Activated CD4-positive, alpha-beta memory T cell treated with anti-CD3 and anti-CD28 coated beads for 36 hours (primary cell): Measurements from ENCODE around the gene TMPRSS11A. TPM values are rescaled to one million over a fixed set of nuclear protein-coding genes. Genes with fewer than 3 reads are reported as not detected.

Experiments used
- CTCF ChIA-PET: fragments of 350-600 bp; sonication (Branson Sonifier 250); formaldehyde crosslinking; loops from one replicate; lab custom pipeline; 2021; ENCODE audit warnings: antibody characterized with exemption, inconsistent platforms; lab: Charles Lee
- POLR2A ChIA-PET: fragments of 350-600 bp; sonication (Branson Sonifier 250); formaldehyde crosslinking; loops from one replicate; lab custom pipeline; 2021; ENCODE audit warnings: antibody characterized with exemption; lab: Charles Lee
- DNase-seq: peaks from one replicate; pipeline ENCODE4 v3.0.0-alpha.2; 2020
- H3K27ac Mint-ChIP-seq: one replicate; pipeline ENCODE4 v1.8.0; 2021; ENCODE audit warnings: mixed read lengths
- H3K27me3 Mint-ChIP-seq: one replicate; pipeline ENCODE4 v1.8.0; 2021; ENCODE audit warnings: mixed read lengths
- H3K36me3 Mint-ChIP-seq: one replicate; pipeline ENCODE4 v1.8.0; 2021; ENCODE audit warnings: mixed read lengths
- H3K4me1 Mint-ChIP-seq: one replicate; pipeline ENCODE4 v1.8.0; 2021; ENCODE audit warnings: low read depth, mixed read lengths
- H3K4me3 Mint-ChIP-seq: one replicate; pipeline ENCODE4 v1.8.0; 2021; ENCODE audit warnings: mild to moderate bottlenecking, mixed read lengths
- H3K9me3 Mint-ChIP-seq: one replicate; pipeline ENCODE4 v1.8.0; 2021; ENCODE audit warnings: mixed read lengths
- intact Hi-C: fragments of 100-400 bp; cut with micrococcal nuclease; formaldehyde crosslinking; loops from one replicate; pipeline ENCODE4 v1.15.1; 2023
- total RNA-seq, 2 experiments: library from RNA; stranded (reverse); gene quantifications; one replicate each; pipeline ENCODE4 v1.2.3, GENCODE V29; 2021

TMPRSS11A gene
- total RNA-seq, 2 experiments from 2014 or later = not detected

- no peak for DNase-seq
- no peak overlapping the region for H3K4me3 Mint-ChIP-seq
- ChIA-PET POLR2A (no interaction called here), CTCF (no interaction called here)
- H3K27ac Mint-ChIP-seq = no peak overlapping the region
- H3K36me3 Mint-ChIP-seq = no peaks in the 10 kb centered on the region
- peaks cover 8% of the 10 kb centered on the region for H3K27me3 Mint-ChIP-seq
- intact Hi-C loops = no loop called here
- no peaks in the 10 kb centered on the region for H3K4me1 Mint-ChIP-seq
- peaks cover 3% of the 10 kb centered on the region for H3K9me3 Mint-ChIP-seq
These were observed 28.7 kb downstream of the TMPRSS11A start for GRCh38 chr4:67934628-67935027.

DNA sequence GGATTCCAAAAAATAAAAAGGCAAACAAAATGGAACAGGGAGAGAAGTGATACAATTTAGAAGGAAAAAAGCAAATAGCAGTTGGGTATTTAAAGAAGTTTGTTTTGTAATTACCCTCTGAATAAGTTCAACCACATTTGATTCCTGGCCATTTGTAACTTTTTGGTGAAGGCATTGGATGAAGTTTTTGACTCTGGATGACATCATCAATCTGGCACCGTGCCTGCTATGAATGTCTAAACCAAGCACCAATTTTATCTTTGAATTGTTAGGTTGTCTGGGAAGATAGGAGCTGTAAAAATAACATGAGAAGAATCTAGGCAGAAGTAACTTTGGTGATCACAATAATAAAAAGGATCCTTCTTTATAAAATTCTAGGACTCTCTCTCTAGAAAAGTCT is 29.5 kb downstream of the TMPRSS11A start:
- ChIA-PET CTCF (no interaction called here), POLR2A (no interaction called here)
- Mint-ChIP-seq H3K4me1 (no peaks in the 10 kb centered on the region), H3K36me3 (no peaks in the 10 kb centered on the region), H3K27me3 (peaks cover 8% of the 10 kb centered on the region), H3K9me3 (peaks cover 3% of the 10 kb centered on the region), H3K27ac (no peak overlapping the region), H3K4me3 (no peak overlapping the region)
- DNase-seq = no peak
- intact Hi-C loops = no loop called here

GRCh38 chr4:67933038-67933437 is 30.3 kb downstream of the TMPRSS11A start:
- DNase-seq = no peak
- H3K4me3 Mint-ChIP-seq = no peak overlapping the region
- H3K36me3 Mint-ChIP-seq = no peaks in the 10 kb centered on the region
- intact Hi-C loops = no loop called here
- H3K9me3 Mint-ChIP-seq = no peaks in the 10 kb centered on the region
- peaks cover 10% of the 10 kb centered on the region for H3K27me3 Mint-ChIP-seq
- POLR2A ChIA-PET = no interaction called here
- no peaks in the 10 kb centered on the region for H3K4me1 Mint-ChIP-seq
- no peak overlapping the region for H3K27ac Mint-ChIP-seq
- CTCF ChIA-PET = interaction anchor here (0.7 kb wide), 1 partner anchor 22 kb away, joined by 3 read pairs; no protein-coding TSS in a partner anchor

- Mint-ChIP-seq H3K27me3 (peaks cover 12% of the 10 kb centered on the region), H3K9me3 (no peaks in the 10 kb centered on the region), H3K4me3 (no peak overlapping the region), H3K27ac (no peak overlapping the region), H3K4me1 (no peaks in the 10 kb centered on the region), H3K36me3 (no peaks in the 10 kb centered on the region)
- intact Hi-C loops = no loop called here
- no peak for DNase-seq
- ChIA-PET POLR2A (no interaction called here), CTCF (no interaction called here)
These were observed 32.0 kb downstream of the TMPRSS11A start for GRCh38 chr4:67931256-67931655.

GRCh38 chr4:67929426-67929825 is 33.9 kb downstream of the TMPRSS11A start:
- H3K4me3 Mint-ChIP-seq = no peak overlapping the region
- H3K27ac Mint-ChIP-seq = no peak overlapping the region
- intact Hi-C loops = no loop called here
- DNase-seq = no peak
- POLR2A ChIA-PET = interaction anchor here (0.7 kb wide), 1 partner anchor 160 kb away, joined by 3 read pairs; no protein-coding TSS in a partner anchor
- no peaks in the 10 kb centered on the region for H3K9me3 Mint-ChIP-seq
- CTCF ChIA-PET = interaction anchor here (0.7 kb wide), 1 partner anchor 105 kb away, joined by 3 read pairs; no protein-coding TSS in a partner anchor
- H3K4me1 Mint-ChIP-seq = no peaks in the 10 kb centered on the region
- H3K27me3 Mint-ChIP-seq = peaks cover 12% of the 10 kb centered on the region
- no peaks in the 10 kb centered on the region for H3K36me3 Mint-ChIP-seq

- Mint-ChIP-seq H3K27ac (no peak overlapping the region), H3K4me3 (no peak overlapping the region), H3K9me3 (no peaks in the 10 kb centered on the region), H3K27me3 (peaks cover 12% of the 10 kb centered on the region), H3K4me1 (no peaks in the 10 kb centered on the region), H3K36me3 (no peaks in the 10 kb centered on the region)
- ChIA-PET POLR2A (no interaction called here), CTCF (no interaction called here)
- DNase-seq = no peak
- intact Hi-C loops = no loop called here
These were observed 34.7 kb downstream of the TMPRSS11A start for GRCh38 chr4:67928546-67928945.

GRCh38 chr4:67927251-67927650 is 36.0 kb downstream of the TMPRSS11A start:
- DNase-seq = no peak
- ChIA-PET CTCF (no interaction called here), POLR2A (interaction anchor here (0.9 kb wide), 1 partner anchor 9 kb away, joined by 3 read pairs; no protein-coding TSS in a partner anchor)
- intact Hi-C loops = no loop called here
- Mint-ChIP-seq H3K27ac (no peak overlapping the region), H3K4me1 (no peaks in the 10 kb centered on the region), H3K4me3 (no peak overlapping the region), H3K36me3 (no peaks in the 10 kb centered on the region), H3K27me3 (peaks cover 9% of the 10 kb centered on the region), H3K9me3 (no peaks in the 10 kb centered on the region)

GRCh38 chr4:67926485-67926884 is 36.8 kb downstream of the TMPRSS11A start:
- ChIA-PET CTCF (no interaction called here), POLR2A (no interaction called here)
- no peak for DNase-seq
- Mint-ChIP-seq H3K27ac (no peak overlapping the region), H3K36me3 (no peaks in the 10 kb centered on the region), H3K4me1 (no peaks in the 10 kb centered on the region), H3K27me3 (peaks cover 9% of the 10 kb centered on the region), H3K4me3 (no peak overlapping the region), H3K9me3 (no peaks in the 10 kb centered on the region)
- intact Hi-C loops = no loop called here

DNA sequence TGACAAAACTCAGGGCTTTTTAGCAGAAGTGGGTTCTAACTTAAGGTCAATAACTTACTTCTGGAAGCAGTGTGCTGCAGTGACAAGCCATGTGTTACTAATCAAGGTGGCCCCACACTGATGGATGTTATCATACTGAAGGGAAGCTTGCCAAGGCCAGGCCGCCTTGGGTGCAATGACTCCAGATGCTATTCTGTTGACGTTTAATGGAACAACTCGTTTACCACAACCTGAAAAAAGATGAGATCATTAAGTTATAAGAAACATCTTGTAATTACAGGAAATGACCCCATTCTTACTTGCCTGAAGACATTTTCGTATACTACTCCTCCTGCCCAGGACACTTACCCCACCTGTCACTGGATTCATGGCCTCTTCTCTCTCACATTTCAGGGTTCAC is 40.6 kb downstream of the TMPRSS11A start:
- Mint-ChIP-seq H3K36me3 (no peaks in the 10 kb centered on the region), H3K4me3 (no peak overlapping the region), H3K4me1 (no peaks in the 10 kb centered on the region), H3K27me3 (peaks cover 10% of the 10 kb centered on the region), H3K9me3 (no peaks in the 10 kb centered on the region), H3K27ac (no peak overlapping the region)
- CTCF ChIA-PET = no interaction called here
- intact Hi-C loops = no loop called here
- DNase-seq = no peak
- POLR2A ChIA-PET = no interaction called here

DNA sequence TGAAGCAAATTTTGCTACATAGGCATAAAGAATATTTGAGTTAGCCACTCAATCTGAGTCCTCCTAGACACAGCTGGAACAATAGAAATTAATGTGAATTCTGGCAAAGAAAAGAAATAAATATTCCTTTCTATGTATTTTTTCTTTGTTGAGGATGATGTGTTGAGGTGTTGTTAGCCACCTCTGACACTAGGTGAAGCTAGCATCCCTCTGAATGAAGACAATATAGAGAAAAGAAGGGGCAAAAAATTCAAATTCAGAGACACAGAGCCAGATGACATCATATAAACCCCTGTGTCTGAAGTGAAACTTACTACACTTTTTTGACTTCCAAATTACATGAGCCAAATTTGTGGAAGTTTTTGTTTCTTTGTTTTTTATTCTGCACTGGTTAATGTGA is 44.9 kb downstream of the TMPRSS11A start:
- Mint-ChIP-seq H3K36me3 (no peaks in the 10 kb centered on the region), H3K4me3 (no peak overlapping the region), H3K27ac (no peak overlapping the region), H3K4me1 (no peaks in the 10 kb centered on the region), H3K27me3 (peaks cover 14% of the 10 kb centered on the region), H3K9me3 (no peaks in the 10 kb centered on the region)
- ChIA-PET CTCF (no interaction called here), POLR2A (interaction anchor here (0.6 kb wide), 1 partner anchor 9 kb away, joined by 3 read pairs; no protein-coding TSS in a partner anchor)
- intact Hi-C loops = loop anchor here (10.0 kb wide), 1 partner anchor 456 kb away; no protein-coding TSS in a partner anchor
- DNase-seq = no peak

DNA sequence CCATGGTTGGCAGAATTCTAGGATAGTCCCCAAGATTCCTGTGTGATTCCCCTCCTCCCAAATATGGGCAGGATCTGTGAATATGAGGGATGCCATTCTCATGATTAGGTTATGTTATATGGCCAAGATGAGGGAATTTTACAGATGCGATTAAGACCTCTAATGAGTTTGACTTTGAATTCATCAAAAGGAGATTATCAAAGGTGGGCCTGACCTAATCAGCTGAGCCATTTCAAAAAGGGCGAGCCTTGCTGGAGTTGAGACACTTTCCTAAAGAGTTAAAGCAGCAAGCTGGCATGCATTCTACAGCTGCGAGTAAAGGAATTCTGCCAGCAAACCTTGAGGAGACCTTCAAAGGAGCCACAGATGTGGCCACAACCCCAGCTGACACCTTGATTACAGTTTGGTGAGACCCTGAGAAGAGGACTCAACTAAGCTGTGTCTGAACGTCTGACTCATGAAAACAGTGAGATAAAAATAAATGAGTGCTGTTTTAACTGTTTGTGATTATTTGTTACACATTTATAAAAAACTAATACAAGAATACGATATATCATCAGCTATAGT is 47.8 kb downstream of the TMPRSS11A start:
- H3K27ac Mint-ChIP-seq = no peak overlapping the region
- CTCF ChIA-PET = interaction anchor here (1.1 kb wide), 1 partner anchor 169 kb away, joined by 5 read pairs; no protein-coding TSS in a partner anchor
- no peak overlapping the region for H3K4me3 Mint-ChIP-seq
- no peaks in the 10 kb centered on the region for H3K9me3 Mint-ChIP-seq
- no peaks in the 10 kb centered on the region for H3K36me3 Mint-ChIP-seq
- no peak for DNase-seq
- intact Hi-C loops = loop anchor here (10.0 kb wide), 1 partner anchor 459 kb away; no protein-coding TSS in a partner anchor
- peaks cover 16% of the 10 kb centered on the region for H3K27me3 Mint-ChIP-seq
- no peaks in the 10 kb centered on the region for H3K4me1 Mint-ChIP-seq
- POLR2A ChIA-PET = no interaction called here

GRCh38 chr4:67912080-67912479 is 51.2 kb downstream of the TMPRSS11A start:
- no peak overlapping the region for H3K27ac Mint-ChIP-seq
- no peaks in the 10 kb centered on the region for H3K9me3 Mint-ChIP-seq

More at GRCh38 chr4:67912080-67912479, 51.2 kb downstream of the TMPRSS11A start:
- no peak overlapping the region for H3K4me3 Mint-ChIP-seq
- H3K4me1 Mint-ChIP-seq = no peaks in the 10 kb centered on the region
- CTCF ChIA-PET = interaction anchor here (0.7 to 2.7 kb wide), 4 partner anchors 12 to 367 kb away, joined by 3 to 23 read pairs (median 9); partner anchors contain the start of genes CENPC and TMPRSS11D
- peaks cover 8% of the 10 kb centered on the region for H3K27me3 Mint-ChIP-seq
- POLR2A ChIA-PET = no interaction called here
- H3K36me3 Mint-ChIP-seq = no peaks in the 10 kb centered on the region
- intact Hi-C loops = loop anchor here (5.0 to 10.0 kb wide), 2 partner anchors 165 to 463 kb away; no protein-coding TSS in a partner anchor
- no peak for DNase-seq
